ENCODE results near the gene SCARF1.
A peak's percentile ranks its signal among the peaks of the same experiment; 100 is the strongest.

DNA sequence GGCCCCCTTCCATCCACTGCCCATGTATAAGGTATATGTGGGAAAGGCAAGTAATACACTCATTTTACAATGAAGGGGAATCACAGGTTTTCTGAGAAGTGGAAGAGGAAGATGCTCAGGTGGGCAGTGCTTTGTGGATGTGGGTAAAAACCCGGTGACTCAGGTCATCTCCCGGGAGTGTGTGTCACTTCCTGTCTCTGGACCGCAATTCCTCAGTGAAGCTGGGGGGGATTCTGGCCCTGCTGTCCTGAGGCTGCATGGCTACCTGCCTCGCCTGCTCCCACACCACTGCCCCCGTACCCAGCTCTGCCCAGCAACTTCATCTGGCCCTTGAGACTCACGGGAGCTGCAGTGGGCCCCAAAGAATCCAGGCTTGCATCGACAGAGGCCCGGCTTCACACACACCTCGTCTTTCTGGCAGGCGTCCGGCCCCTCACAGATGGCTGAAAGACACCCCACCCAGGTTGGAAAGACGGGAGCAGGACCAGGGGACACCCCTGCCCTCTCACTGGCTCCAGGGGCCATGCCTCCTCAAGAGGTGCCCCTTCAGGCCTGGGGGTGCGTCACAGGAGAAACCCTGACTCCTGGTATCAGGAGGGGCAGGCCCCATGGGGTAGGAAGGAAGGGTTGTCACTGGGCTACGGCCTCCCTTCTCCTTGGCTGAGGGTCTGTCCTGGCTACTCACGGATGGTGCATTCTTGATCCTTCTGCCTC is 882 bp downstream of the SCARF1 start:
- no peak for TF ChIP-seq TAF1 (IDR thresholded peaks at IDR 0.05; ENCODE audit: borderline replicate concordance, low read depth, low read length)
- peak; percentile 56; the same call in 1 of the 2 replicates for TF ChIP-seq POLR2AphosphoS5 (IDR thresholded peaks at IDR 0.05; ENCODE audit: low read depth, low read length)

All from GM12892 (cell line).